KMS-11 (cell line): Measurements from ENCODE around the gene ELP1.
"Not testable (repeated sequence)": the region's sequence is repeated elsewhere in the genome, so short reads cannot be mapped to it uniquely, and the experiment has no call there.

Experiments
- H2AFZ ChIP-seq: fragments of 200-600 bp; sonication (generic); 2 replicates; pipeline ENCODE4 v1.6.1; 2016; ENCODE audit warnings: antibody characterized with exemption, mixed run types, low read depth
- H3K27ac ChIP-seq: fragments of 200-600 bp; sonication (generic); 2 replicates; pipeline ENCODE4 v1.6.1; 2016; ENCODE audit warnings: mild to moderate bottlenecking, mixed run types
- H3K27me3 ChIP-seq: fragments of 200-600 bp; sonication (generic); 2 replicates; pipeline ENCODE4 v1.6.1; 2017; ENCODE audit warnings: mild to moderate bottlenecking, low read depth, mixed run types, moderate library complexity; ENCODE audit not compliant: insufficient read depth
- H3K36me3 ChIP-seq: fragments of 200-600 bp; sonication (generic); 2 replicates; pipeline ENCODE4 v1.6.1; 2017; ENCODE audit warnings: mild to moderate bottlenecking, mixed run types; ENCODE audit not compliant: insufficient read depth
- H3K4me1 ChIP-seq: fragments of 200-600 bp; sonication (generic); 2 replicates; pipeline ENCODE4 v1.6.1; 2016; ENCODE audit warnings: mild to moderate bottlenecking, low read depth, mixed run types; ENCODE audit not compliant: poor library complexity, severe bottlenecking
- H3K4me2 ChIP-seq: fragments of 200-600 bp; sonication (generic); 2 replicates; pipeline ENCODE4 v1.7.0; 2016; ENCODE audit warnings: mild to moderate bottlenecking, mixed run types
- H3K4me3 ChIP-seq: fragments of 200-600 bp; sonication (generic); IDR thresholded peaks from 2 replicates; pipeline ENCODE4 v1.6.1; 2017; ENCODE audit warnings: low read depth, low read length, mixed read lengths; ENCODE audit not compliant: insufficient read depth
- H3K79me2 ChIP-seq: fragments of 200-600 bp; sonication (generic); 2 replicates; pipeline ENCODE4 v1.6.1; 2016; ENCODE audit warnings: low read depth, mixed run types; ENCODE audit not compliant: insufficient read depth
- H3K9ac ChIP-seq: fragments of 200-600 bp; sonication (generic); 2 replicates; pipeline ENCODE4 v1.6.1; 2016; ENCODE audit warnings: mild to moderate bottlenecking, mixed run types
- H4K20me1 ChIP-seq: fragments of 200-600 bp; sonication (generic); 2 replicates; pipeline ENCODE4 v1.6.1; 2016; ENCODE audit warnings: mild to moderate bottlenecking, mixed run types; ENCODE audit not compliant: insufficient read depth
- CTCF ChIP-seq: fragments of 200-600 bp; sonication (generic); conservative IDR thresholded peaks from 2 replicates; pipeline ENCODE4 v1.6.1; 2017; ENCODE audit warnings: low read depth, mild to moderate bottlenecking, antibody characterized with exemption, low read length, moderate library complexity, mixed read lengths

The ELP1 gene

GRCh38 chr9:108903420-108904103 is 30.4 kb downstream of the ELP1 start:
- Histone ChIP-seq H3K4me2 (no peak overlapping the region), H4K20me1 (no peaks in the 10 kb centered on the region), H3K4me1 (no peaks in the 10 kb centered on the region), H3K4me3 (no peak overlapping the region), H3K27ac (no peak overlapping the region), H3K79me2 (no peaks in the 10 kb centered on the region), H3K36me3 (no peaks in the 10 kb centered on the region), H2AFZ (no peak overlapping the region), H3K9ac (no peak overlapping the region), H3K27me3 (no peaks in the 10 kb centered on the region)
- no peak for TF ChIP-seq CTCF

GRCh38 chr9:108900176-108900575 is 33.7 kb downstream of the ELP1 start:
- TF ChIP-seq CTCF: no peak
- no peaks in the 10 kb centered on the region for H3K36me3 ChIP-seq
- H3K4me1 ChIP-seq: no peaks in the 10 kb centered on the region

GRCh38 chr9:108899023-108899695 is 34.8 kb downstream of the ELP1 start:
- H2AFZ ChIP-seq, H3K9ac ChIP-seq, H3K27ac ChIP-seq, H3K27me3 ChIP-seq, H3K4me1 ChIP-seq, H3K4me2 ChIP-seq, H3K4me3 ChIP-seq, H3K36me3 ChIP-seq, H4K20me1 ChIP-seq, H3K79me2 ChIP-seq: not testable (repeated sequence)

More at GRCh38 chr9:108900176-108900575, 33.7 kb downstream of the ELP1 start:
- Histone ChIP-seq H3K27me3 (no peaks in the 10 kb centered on the region), H3K9ac (no peak overlapping the region), H3K4me2 (no peak overlapping the region), H3K27ac (no peak overlapping the region), H4K20me1 (no peaks in the 10 kb centered on the region), H3K79me2 (no peaks in the 10 kb centered on the region), H2AFZ (no peak overlapping the region), H3K4me3 (no peak overlapping the region)

- no peak overlapping the region for H3K4me2 ChIP-seq
- H3K27ac ChIP-seq: no peak overlapping the region
- no peaks in the 10 kb centered on the region for H3K27me3 ChIP-seq
- H4K20me1 ChIP-seq: no peaks in the 10 kb centered on the region
- H3K79me2 ChIP-seq: no peaks in the 10 kb centered on the region
- no peaks in the 10 kb centered on the region for H3K36me3 ChIP-seq
- H3K4me1 ChIP-seq: no peaks in the 10 kb centered on the region
- no peak overlapping the region for H2AFZ ChIP-seq
- no peak overlapping the region for H3K9ac ChIP-seq
- H3K4me3 ChIP-seq: no peak overlapping the region
- no peak for TF ChIP-seq CTCF
Measured at GRCh38 chr9:108897324-108898096, 36.4 kb downstream of the ELP1 start.
